Measurements from ENCODE around the gene FNDC3A.

The FNDC3A gene

DNA sequence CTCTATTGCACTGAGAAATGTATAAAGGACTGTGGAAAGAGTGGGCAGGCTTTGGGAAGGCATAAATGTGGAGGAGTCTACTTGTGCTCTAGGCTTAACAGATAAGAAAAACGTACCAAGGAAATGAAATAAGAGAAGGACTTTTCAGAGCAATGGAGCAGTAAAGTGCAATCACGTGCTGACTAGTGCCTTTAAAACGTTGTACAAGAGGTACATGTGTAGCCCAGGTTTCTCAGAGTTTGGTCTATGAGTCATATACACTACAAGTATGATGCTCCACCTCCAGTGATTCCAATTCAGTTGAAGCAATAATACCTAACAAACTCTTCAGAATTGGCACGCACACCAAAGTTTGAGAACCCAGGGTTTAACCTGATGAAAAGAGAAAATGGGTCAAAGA is 13.4 kb upstream of the FNDC3A start:
- TF ChIP-seq, protein P1, sequence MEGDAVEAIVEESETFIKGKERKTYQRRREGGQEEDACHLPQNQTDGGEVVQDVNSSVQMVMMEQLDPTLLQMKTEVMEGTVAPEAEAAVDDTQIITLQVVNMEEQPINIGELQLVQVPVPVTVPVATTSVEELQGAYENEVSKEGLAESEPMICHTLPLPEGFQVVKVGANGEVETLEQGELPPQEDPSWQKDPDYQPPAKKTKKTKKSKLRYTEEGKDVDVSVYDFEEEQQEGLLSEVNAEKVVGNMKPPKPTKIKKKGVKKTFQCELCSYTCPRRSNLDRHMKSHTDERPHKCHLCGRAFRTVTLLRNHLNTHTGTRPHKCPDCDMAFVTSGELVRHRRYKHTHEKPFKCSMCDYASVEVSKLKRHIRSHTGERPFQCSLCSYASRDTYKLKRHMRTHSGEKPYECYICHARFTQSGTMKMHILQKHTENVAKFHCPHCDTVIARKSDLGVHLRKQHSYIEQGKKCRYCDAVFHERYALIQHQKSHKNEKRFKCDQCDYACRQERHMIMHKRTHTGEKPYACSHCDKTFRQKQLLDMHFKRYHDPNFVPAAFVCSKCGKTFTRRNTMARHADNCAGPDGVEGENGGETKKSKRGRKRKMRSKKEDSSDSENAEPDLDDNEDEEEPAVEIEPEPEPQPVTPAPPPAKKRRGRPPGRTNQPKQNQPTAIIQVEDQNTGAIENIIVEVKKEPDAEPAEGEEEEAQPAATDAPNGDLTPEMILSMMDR (IDR thresholded peaks at IDR 0.05): no peak
- Histone ChIP-seq H3K27ac (no peak overlapping the region), H3K36me3 (ENCODE audit: control insufficient read depth, insufficient read depth, low read length) (no peaks in the 10 kb centered on the region), H3K9me3 (ENCODE audit: control insufficient read depth, low read length) (no peaks in the 10 kb centered on the region), H2AFZ (no peak overlapping the region), H3K79me2 (no peaks in the 10 kb centered on the region), H3K4me1 (no peaks in the 10 kb centered on the region), H3K4me3 (ENCODE audit: low read depth, low read length) (no peak overlapping the region), H3K9ac (no peak overlapping the region), H3K27me3 (ENCODE audit: control insufficient read depth, insufficient read depth, low read length) (no peaks in the 10 kb centered on the region), H3K4me2 (ENCODE audit: low read length) (no peak overlapping the region)

DNA sequence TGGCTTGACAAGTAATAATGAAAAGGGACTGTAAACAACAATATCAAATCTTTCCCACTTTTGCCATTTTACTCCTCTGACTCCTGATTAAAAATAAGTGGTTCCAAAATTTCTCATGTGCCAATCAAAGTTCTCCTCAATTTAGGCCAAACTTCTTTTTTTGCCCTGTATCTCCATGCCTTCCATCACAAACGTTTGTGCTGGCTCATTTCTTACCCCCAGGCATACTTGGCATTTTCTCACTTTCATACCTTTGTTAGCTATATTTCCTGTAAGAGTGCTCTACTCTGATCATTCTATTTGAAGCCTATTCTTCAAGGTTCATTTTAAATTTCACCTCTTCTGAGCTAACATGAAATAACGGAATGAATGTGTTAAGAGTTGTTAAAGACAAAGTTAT is 10.0 kb upstream of the FNDC3A start:
- no peak overlapping the region for H3K27ac ChIP-seq
- no peak overlapping the region for H3K4me2 ChIP-seq (ENCODE audit: low read length)
- H3K9ac ChIP-seq: no peak overlapping the region
- no peaks in the 10 kb centered on the region for H3K36me3 ChIP-seq (ENCODE audit: control insufficient read depth, insufficient read depth, low read length)
- no peaks in the 10 kb centered on the region for H3K79me2 ChIP-seq
- no peak overlapping the region for H2AFZ ChIP-seq
- no peaks in the 10 kb centered on the region for H3K27me3 ChIP-seq (ENCODE audit: control insufficient read depth, insufficient read depth, low read length)
- no peaks in the 10 kb centered on the region for H3K9me3 ChIP-seq (ENCODE audit: control insufficient read depth, low read length)
- TF ChIP-seq, protein P1 (IDR thresholded peaks at IDR 0.05): no peak
- no peak overlapping the region for H3K4me3 ChIP-seq (ENCODE audit: low read depth, low read length)
- no peaks in the 10 kb centered on the region for H3K4me1 ChIP-seq

DNA sequence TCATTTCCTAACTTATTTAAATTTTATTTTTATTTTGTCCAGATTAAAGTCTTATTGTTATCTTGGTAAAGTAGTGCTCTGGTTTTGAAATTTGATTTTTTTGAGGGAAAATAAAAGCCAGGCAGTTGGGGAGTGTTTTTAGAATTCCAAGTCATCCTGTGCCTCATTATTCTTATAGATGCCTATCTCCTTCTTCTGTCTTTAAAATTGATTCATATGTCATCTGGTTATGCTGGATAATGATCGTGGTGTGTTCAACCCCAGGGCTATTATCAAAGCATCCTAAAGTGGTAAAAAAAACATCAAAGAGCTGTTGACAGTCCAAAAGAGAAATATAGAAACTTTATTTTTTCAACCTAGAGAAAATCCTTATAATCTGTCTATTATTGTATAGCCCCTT is 6.0 kb upstream of the FNDC3A start:
- Histone ChIP-seq H3K9ac (no peak overlapping the region), H3K4me2 (ENCODE audit: low read length) (no peak overlapping the region), H3K9me3 (ENCODE audit: control insufficient read depth, low read length) (no peaks in the 10 kb centered on the region), H3K4me1 (no peaks in the 10 kb centered on the region), H3K27ac (no peak overlapping the region), H2AFZ (no peak overlapping the region), H3K79me2 (no peaks in the 10 kb centered on the region), H3K36me3 (ENCODE audit: control insufficient read depth, insufficient read depth, low read length) (no peaks in the 10 kb centered on the region), H3K27me3 (ENCODE audit: control insufficient read depth, insufficient read depth, low read length) (no peaks in the 10 kb centered on the region), H3K4me3 (ENCODE audit: low read depth, low read length) (no peak overlapping the region)
- TF ChIP-seq, protein P1 (IDR thresholded peaks at IDR 0.05): no peak

DNA sequence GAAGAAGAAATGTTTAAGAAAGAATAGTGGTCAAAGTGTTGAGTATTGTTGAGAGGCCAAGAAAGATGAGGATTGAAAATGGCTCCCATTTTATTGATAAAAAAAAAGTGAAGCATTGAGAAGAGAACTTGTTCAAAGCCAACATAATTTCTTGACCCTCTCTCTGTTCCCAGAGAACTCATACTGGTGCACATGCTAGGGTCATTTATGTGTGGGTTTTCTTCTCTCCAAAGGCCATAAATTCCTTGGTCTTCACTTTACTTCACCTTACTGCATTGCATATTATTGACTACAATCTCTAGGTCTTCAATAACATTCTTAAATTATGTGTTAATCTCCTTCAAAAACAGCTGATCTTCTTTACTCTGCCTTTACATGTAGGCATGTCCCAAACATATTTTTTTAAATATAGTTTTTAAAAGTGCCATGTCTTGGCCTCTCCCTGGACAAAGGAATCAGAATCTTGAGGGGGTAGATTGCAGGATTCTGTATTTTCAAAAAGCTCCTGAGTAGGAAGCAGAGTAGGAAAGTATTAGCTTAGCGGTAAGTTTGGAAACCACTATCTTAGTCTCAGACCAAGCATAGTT is 1.8 kb upstream of the FNDC3A start:
- H3K27me3 ChIP-seq (ENCODE audit: control insufficient read depth, insufficient read depth, low read length): no peaks in the 10 kb centered on the region
- H3K79me2 ChIP-seq: no peaks in the 10 kb centered on the region
- no peaks in the 10 kb centered on the region for H3K9me3 ChIP-seq (ENCODE audit: control insufficient read depth, low read length)
- H3K27ac ChIP-seq: no peak overlapping the region
- no peak overlapping the region for H3K9ac ChIP-seq
- no peaks in the 10 kb centered on the region for H3K36me3 ChIP-seq (ENCODE audit: control insufficient read depth, insufficient read depth, low read length)
- no peak overlapping the region for H3K4me2 ChIP-seq (ENCODE audit: low read length)
- TF ChIP-seq, protein P1 (IDR thresholded peaks at IDR 0.05): no peak
- H3K4me1 ChIP-seq: no peaks in the 10 kb centered on the region
- no peak overlapping the region for H3K4me3 ChIP-seq (ENCODE audit: low read depth, low read length)
- no peak overlapping the region for H2AFZ ChIP-seq
